ENCODE measurements around the gene LPIN3.

The LPIN3 gene

DNA sequence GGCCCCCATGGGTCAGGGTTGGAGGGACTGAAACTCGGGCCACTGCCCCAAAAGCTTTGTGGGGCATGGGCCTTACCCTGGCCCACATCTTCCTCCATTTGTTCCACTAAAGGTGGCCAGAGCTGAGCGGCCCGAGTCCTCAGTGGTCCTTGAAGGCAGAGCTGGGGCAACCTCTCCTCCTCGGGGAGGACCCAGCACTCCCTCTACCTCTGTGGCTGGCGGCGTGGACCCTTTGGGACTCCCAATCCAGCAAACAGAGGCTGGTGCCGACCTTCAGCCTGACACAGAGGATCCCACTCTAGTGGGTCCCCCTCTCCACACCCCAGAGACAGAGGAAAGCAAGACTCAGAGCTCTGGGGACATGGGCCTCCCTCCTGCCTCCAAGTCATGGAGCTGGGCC is 9.3 kb downstream of the LPIN3 start:
- no peak overlapping the region for H3K4me3 ChIP-seq (ENCODE audit: insufficient read depth, low read depth, low read length, poor library complexity, severe bottlenecking)
- H3K36me3 ChIP-seq (ENCODE audit: control insufficient read depth, insufficient read depth, low read length): no peaks in the 10 kb centered on the region
- no peak overlapping the region for H3K27ac ChIP-seq (ENCODE audit: insufficient read depth, low read length, poor library complexity, severe bottlenecking)
- DNase-seq: no peak
- H3K27me3 ChIP-seq (replicated peaks; ENCODE audit: control insufficient read depth, insufficient read depth, low read length, poor library complexity, severe bottlenecking): no peaks in the 10 kb centered on the region
- H3K4me1 ChIP-seq (ENCODE audit: control insufficient read depth, insufficient read depth, low read length, poor library complexity, severe bottlenecking): no peaks in the 10 kb centered on the region
- no peaks in the 10 kb centered on the region for H3K9me3 ChIP-seq (ENCODE audit: control insufficient read depth, low read length)

- H3K9me3 ChIP-seq (ENCODE audit: control insufficient read depth, low read length): no peaks in the 10 kb centered on the region
- H3K4me3 ChIP-seq (ENCODE audit: insufficient read depth, low read depth, low read length, poor library complexity, severe bottlenecking): no peak overlapping the region
- no peak overlapping the region for H3K27ac ChIP-seq (ENCODE audit: insufficient read depth, low read length, poor library complexity, severe bottlenecking)
- no peaks in the 10 kb centered on the region for H3K27me3 ChIP-seq (replicated peaks; ENCODE audit: control insufficient read depth, insufficient read depth, low read length, poor library complexity, severe bottlenecking)
- no peak for DNase-seq
- no peaks in the 10 kb centered on the region for H3K36me3 ChIP-seq (ENCODE audit: control insufficient read depth, insufficient read depth, low read length)
- H3K4me1 ChIP-seq (ENCODE audit: control insufficient read depth, insufficient read depth, low read length, poor library complexity, severe bottlenecking): no peaks in the 10 kb centered on the region
These were observed 9.9 kb downstream of the LPIN3 start for GRCh38 chr20:41350408-41350962.

GRCh38 chr20:41352106-41352505 is 11.5 kb downstream of the LPIN3 start:
- Histone ChIP-seq H3K36me3 (ENCODE audit: control insufficient read depth, insufficient read depth, low read length) (no peaks in the 10 kb centered on the region), H3K27ac (ENCODE audit: insufficient read depth, low read length, poor library complexity, severe bottlenecking) (no peak overlapping the region), H3K4me1 (ENCODE audit: control insufficient read depth, insufficient read depth, low read length, poor library complexity, severe bottlenecking) (no peaks in the 10 kb centered on the region), H3K27me3 (replicated peaks; ENCODE audit: control insufficient read depth, insufficient read depth, low read length, poor library complexity, severe bottlenecking) (no peaks in the 10 kb centered on the region), H3K9me3 (ENCODE audit: control insufficient read depth, low read length) (no peaks in the 10 kb centered on the region), H3K4me3 (ENCODE audit: insufficient read depth, low read depth, low read length, poor library complexity, severe bottlenecking) (no peak overlapping the region)
- no peak for DNase-seq

GRCh38 chr20:41352666-41353065 is 12.0 kb downstream of the LPIN3 start:
- H3K4me1 ChIP-seq (ENCODE audit: control insufficient read depth, insufficient read depth, low read length, poor library complexity, severe bottlenecking): no peaks in the 10 kb centered on the region
- no peaks in the 10 kb centered on the region for H3K9me3 ChIP-seq (ENCODE audit: control insufficient read depth, low read length)
- DNase-seq: no peak
- H3K27me3 ChIP-seq (replicated peaks; ENCODE audit: control insufficient read depth, insufficient read depth, low read length, poor library complexity, severe bottlenecking): no peaks in the 10 kb centered on the region
- no peak overlapping the region for H3K4me3 ChIP-seq (ENCODE audit: insufficient read depth, low read depth, low read length, poor library complexity, severe bottlenecking)
- no peaks in the 10 kb centered on the region for H3K36me3 ChIP-seq (ENCODE audit: control insufficient read depth, insufficient read depth, low read length)
- H3K27ac ChIP-seq (ENCODE audit: insufficient read depth, low read length, poor library complexity, severe bottlenecking): no peak overlapping the region

- Histone ChIP-seq H3K9me3 (ENCODE audit: control insufficient read depth, low read length) (no peaks in the 10 kb centered on the region), H3K27ac (ENCODE audit: insufficient read depth, low read length, poor library complexity, severe bottlenecking) (no peak overlapping the region), H3K36me3 (ENCODE audit: control insufficient read depth, insufficient read depth, low read length) (no peaks in the 10 kb centered on the region), H3K27me3 (replicated peaks; ENCODE audit: control insufficient read depth, insufficient read depth, low read length, poor library complexity, severe bottlenecking) (no peaks in the 10 kb centered on the region), H3K4me1 (ENCODE audit: control insufficient read depth, insufficient read depth, low read length, poor library complexity, severe bottlenecking) (no peaks in the 10 kb centered on the region), H3K4me3 (ENCODE audit: insufficient read depth, low read depth, low read length, poor library complexity, severe bottlenecking) (no peak overlapping the region)
- no peak for DNase-seq
These were observed 12.9 kb downstream of the LPIN3 start for GRCh38 chr20:41353530-41353929.

GRCh38 chr20:41355192-41355591 is 14.6 kb downstream of the LPIN3 start:
- no peaks in the 10 kb centered on the region for H3K36me3 ChIP-seq (ENCODE audit: control insufficient read depth, insufficient read depth, low read length)
- no peaks in the 10 kb centered on the region for H3K27me3 ChIP-seq (replicated peaks; ENCODE audit: control insufficient read depth, insufficient read depth, low read length, poor library complexity, severe bottlenecking)
- H3K4me1 ChIP-seq (ENCODE audit: control insufficient read depth, insufficient read depth, low read length, poor library complexity, severe bottlenecking): no peaks in the 10 kb centered on the region
- DNase-seq: no peak
- H3K9me3 ChIP-seq (ENCODE audit: control insufficient read depth, low read length): no peaks in the 10 kb centered on the region
- H3K4me3 ChIP-seq (ENCODE audit: insufficient read depth, low read depth, low read length, poor library complexity, severe bottlenecking): no peak overlapping the region
- no peak overlapping the region for H3K27ac ChIP-seq (ENCODE audit: insufficient read depth, low read length, poor library complexity, severe bottlenecking)

GRCh38 chr20:41355598-41356203 is 15.1 kb downstream of the LPIN3 start:
- Histone ChIP-seq H3K4me3 (ENCODE audit: insufficient read depth, low read depth, low read length, poor library complexity, severe bottlenecking) (no peak overlapping the region), H3K9me3 (ENCODE audit: control insufficient read depth, low read length) (no peaks in the 10 kb centered on the region), H3K27ac (ENCODE audit: insufficient read depth, low read length, poor library complexity, severe bottlenecking) (no peak overlapping the region), H3K27me3 (replicated peaks; ENCODE audit: control insufficient read depth, insufficient read depth, low read length, poor library complexity, severe bottlenecking) (no peaks in the 10 kb centered on the region), H3K4me1 (ENCODE audit: control insufficient read depth, insufficient read depth, low read length, poor library complexity, severe bottlenecking) (no peaks in the 10 kb centered on the region), H3K36me3 (ENCODE audit: control insufficient read depth, insufficient read depth, low read length) (no peaks in the 10 kb centered on the region)
- no peak for DNase-seq

DNA sequence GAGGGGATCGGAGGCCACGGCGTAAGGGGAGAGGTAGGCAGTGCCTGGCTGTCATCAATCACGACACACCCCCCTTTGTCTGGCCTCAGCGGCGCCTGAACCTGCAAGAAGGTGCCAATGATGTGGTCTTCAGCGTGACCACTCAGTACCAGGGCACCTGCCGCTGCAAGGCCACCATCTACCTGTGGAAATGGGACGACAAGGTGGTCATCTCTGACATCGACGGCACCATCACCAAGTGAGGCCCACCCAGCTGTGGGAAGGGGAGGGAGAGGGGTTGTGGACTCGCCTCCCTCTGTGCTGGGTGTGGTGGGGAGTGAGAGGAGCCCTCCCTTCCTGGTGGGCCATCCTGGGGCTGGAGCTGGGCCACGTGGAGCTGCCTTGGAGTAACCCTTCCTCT is 16.3 kb downstream of the LPIN3 start:
- no peaks in the 10 kb centered on the region for H3K4me1 ChIP-seq (ENCODE audit: control insufficient read depth, insufficient read depth, low read length, poor library complexity, severe bottlenecking)
- no peaks in the 10 kb centered on the region for H3K36me3 ChIP-seq (ENCODE audit: control insufficient read depth, insufficient read depth, low read length)
- no peak overlapping the region for H3K27ac ChIP-seq (ENCODE audit: insufficient read depth, low read length, poor library complexity, severe bottlenecking)
- no peak overlapping the region for H3K4me3 ChIP-seq (ENCODE audit: insufficient read depth, low read depth, low read length, poor library complexity, severe bottlenecking)
- no peaks in the 10 kb centered on the region for H3K27me3 ChIP-seq (replicated peaks; ENCODE audit: control insufficient read depth, insufficient read depth, low read length, poor library complexity, severe bottlenecking)
- H3K9me3 ChIP-seq (ENCODE audit: control insufficient read depth, low read length): no peaks in the 10 kb centered on the region
- no peak for DNase-seq

DNA sequence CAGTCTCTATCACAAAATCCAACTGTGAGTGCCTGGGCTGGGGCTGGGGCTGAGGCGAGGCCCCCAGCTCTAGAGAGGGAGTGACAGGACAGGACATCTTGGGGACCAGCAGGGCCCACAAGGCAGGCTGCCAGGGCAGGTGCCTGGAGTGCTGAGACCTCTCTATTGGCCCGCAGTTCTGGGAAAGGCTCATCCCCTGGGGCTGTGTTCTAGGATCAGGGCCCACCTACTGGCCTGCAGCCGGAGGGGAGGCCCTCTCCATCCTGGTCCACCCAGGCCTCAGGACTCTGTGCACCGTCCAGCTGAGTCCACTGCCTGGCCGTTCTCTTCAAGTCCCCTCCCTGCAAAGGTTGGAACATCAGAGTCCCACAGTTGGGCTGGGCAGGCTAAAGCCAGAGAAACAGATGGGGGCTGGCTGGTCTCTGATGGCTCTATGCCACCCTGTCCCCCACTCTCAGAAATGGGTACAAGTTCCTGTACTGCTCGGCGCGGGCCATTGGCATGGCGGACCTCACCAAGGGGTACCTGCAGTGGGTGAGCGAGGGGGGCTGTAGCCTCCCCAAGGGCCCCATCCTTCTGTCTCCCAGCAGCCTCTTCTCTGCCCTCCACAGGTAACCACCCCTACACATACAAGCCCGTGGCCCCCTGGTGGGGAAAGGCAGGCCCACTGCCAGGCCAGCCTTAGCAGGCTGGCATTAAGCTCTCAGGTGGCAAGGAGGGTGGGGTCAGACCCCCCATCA is 17.0 kb downstream of the LPIN3 start:
- no peak overlapping the region for H3K27ac ChIP-seq (ENCODE audit: insufficient read depth, low read length, poor library complexity, severe bottlenecking)
- no peak overlapping the region for H3K4me3 ChIP-seq (ENCODE audit: insufficient read depth, low read depth, low read length, poor library complexity, severe bottlenecking)
- no peaks in the 10 kb centered on the region for H3K27me3 ChIP-seq (replicated peaks; ENCODE audit: control insufficient read depth, insufficient read depth, low read length, poor library complexity, severe bottlenecking)
- H3K4me1 ChIP-seq (ENCODE audit: control insufficient read depth, insufficient read depth, low read length, poor library complexity, severe bottlenecking): no peaks in the 10 kb centered on the region
- H3K36me3 ChIP-seq (ENCODE audit: control insufficient read depth, insufficient read depth, low read length): no peaks in the 10 kb centered on the region
- DNase-seq: no peak
- H3K9me3 ChIP-seq (ENCODE audit: control insufficient read depth, low read length): no peaks in the 10 kb centered on the region

- H3K27me3 ChIP-seq (replicated peaks; ENCODE audit: control insufficient read depth, insufficient read depth, low read length, poor library complexity, severe bottlenecking): no peaks in the 10 kb centered on the region
- H3K4me1 ChIP-seq (ENCODE audit: control insufficient read depth, insufficient read depth, low read length, poor library complexity, severe bottlenecking): no peaks in the 10 kb centered on the region
- no peaks in the 10 kb centered on the region for H3K36me3 ChIP-seq (ENCODE audit: control insufficient read depth, insufficient read depth, low read length)
- no peak for DNase-seq
- no peak overlapping the region for H3K27ac ChIP-seq (ENCODE audit: insufficient read depth, low read length, poor library complexity, severe bottlenecking)
- H3K4me3 ChIP-seq (ENCODE audit: insufficient read depth, low read depth, low read length, poor library complexity, severe bottlenecking): no peak overlapping the region
- no peaks in the 10 kb centered on the region for H3K9me3 ChIP-seq (ENCODE audit: control insufficient read depth, low read length)
These were observed 17.6 kb downstream of the LPIN3 start for GRCh38 chr20:41358230-41358629.

Measured in effector memory CD4-positive, alpha-beta T cell (primary cell).